ENCODE results near the gene TOX3. TPM values are rescaled to one million over a fixed set of nuclear protein-coding genes. Genes with fewer than 3 reads are reported as not detected.

TOX3 gene
- total RNA-seq, 1 donor from 2014 or later = 54.8 TPM

DNA sequence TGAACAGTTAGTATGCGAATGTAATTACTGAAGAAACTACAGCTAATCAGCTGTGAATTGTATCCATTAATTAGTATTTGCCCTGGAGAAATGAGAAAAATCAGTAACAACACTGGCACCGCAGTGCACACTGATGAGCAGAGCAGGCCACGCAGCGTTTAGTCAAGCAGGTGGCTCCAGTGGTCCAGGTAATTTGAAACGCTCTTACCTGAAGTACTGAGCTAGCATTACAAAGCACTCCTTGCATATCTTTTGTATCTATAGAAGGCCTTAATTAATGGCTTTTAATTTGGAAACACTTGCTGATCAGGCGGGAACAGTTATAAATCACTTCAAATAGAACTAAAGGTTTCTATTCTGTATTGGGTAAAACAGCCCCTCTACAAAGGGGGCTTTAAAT is 76.4 kb downstream of the TOX3 start:
- no peak overlapping the region for H3K4me3 Mint-ChIP-seq (ENCODE audit: unreplicated experiment)
- H3K27me3 Mint-ChIP-seq (ENCODE audit: unreplicated experiment) = no peaks in the 10 kb centered on the region
- no peak for DNase-seq
- peaks cover 16% of the 10 kb centered on the region for H3K4me1 Mint-ChIP-seq (ENCODE audit: low read depth, unreplicated experiment)
- peaks cover 19% of the 10 kb centered on the region for H3K36me3 Mint-ChIP-seq (ENCODE audit: unreplicated experiment)
- TF ChIP-seq, protein P1, sequence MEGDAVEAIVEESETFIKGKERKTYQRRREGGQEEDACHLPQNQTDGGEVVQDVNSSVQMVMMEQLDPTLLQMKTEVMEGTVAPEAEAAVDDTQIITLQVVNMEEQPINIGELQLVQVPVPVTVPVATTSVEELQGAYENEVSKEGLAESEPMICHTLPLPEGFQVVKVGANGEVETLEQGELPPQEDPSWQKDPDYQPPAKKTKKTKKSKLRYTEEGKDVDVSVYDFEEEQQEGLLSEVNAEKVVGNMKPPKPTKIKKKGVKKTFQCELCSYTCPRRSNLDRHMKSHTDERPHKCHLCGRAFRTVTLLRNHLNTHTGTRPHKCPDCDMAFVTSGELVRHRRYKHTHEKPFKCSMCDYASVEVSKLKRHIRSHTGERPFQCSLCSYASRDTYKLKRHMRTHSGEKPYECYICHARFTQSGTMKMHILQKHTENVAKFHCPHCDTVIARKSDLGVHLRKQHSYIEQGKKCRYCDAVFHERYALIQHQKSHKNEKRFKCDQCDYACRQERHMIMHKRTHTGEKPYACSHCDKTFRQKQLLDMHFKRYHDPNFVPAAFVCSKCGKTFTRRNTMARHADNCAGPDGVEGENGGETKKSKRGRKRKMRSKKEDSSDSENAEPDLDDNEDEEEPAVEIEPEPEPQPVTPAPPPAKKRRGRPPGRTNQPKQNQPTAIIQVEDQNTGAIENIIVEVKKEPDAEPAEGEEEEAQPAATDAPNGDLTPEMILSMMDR (IDR thresholded peaks at IDR 0.05; ENCODE audit: partially characterized antibody, unreplicated experiment) = no peak
- H3K9me3 Mint-ChIP-seq (ENCODE audit: unreplicated experiment) = no peaks in the 10 kb centered on the region
- H3K27ac Mint-ChIP-seq (ENCODE audit: unreplicated experiment) = no peak overlapping the region

DNA sequence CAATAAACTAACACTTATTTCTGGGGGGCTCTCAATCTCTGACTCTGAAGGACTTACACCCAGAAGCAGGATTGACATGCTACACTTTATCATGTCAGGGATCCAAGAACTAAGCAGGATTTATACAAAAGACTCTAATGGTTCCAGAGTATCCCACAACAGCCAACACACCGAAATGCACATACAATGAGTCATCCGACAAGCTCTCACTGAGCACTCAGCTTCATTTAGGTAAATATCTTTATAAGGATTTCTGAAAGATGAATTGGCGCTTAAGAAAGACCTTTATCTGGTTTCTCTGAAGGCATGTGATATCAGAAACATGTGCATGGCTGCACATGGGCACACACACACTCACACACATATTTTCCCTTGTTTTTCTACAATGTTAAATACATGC is 77.2 kb downstream of the TOX3 start:
- TF ChIP-seq, protein P1 (IDR thresholded peaks at IDR 0.05; ENCODE audit: partially characterized antibody, unreplicated experiment) = no peak
- no peaks in the 10 kb centered on the region for H3K27me3 Mint-ChIP-seq (ENCODE audit: unreplicated experiment)
- DNase-seq = no peak
- H3K27ac Mint-ChIP-seq (ENCODE audit: unreplicated experiment) = no peak overlapping the region
- no peak overlapping the region for H3K4me3 Mint-ChIP-seq (ENCODE audit: unreplicated experiment)
- H3K9me3 Mint-ChIP-seq (ENCODE audit: unreplicated experiment) = no peaks in the 10 kb centered on the region
- H3K4me1 Mint-ChIP-seq (ENCODE audit: low read depth, unreplicated experiment) = peaks cover 16% of the 10 kb centered on the region
- H3K36me3 Mint-ChIP-seq (ENCODE audit: unreplicated experiment) = peaks cover 15% of the 10 kb centered on the region

DNA sequence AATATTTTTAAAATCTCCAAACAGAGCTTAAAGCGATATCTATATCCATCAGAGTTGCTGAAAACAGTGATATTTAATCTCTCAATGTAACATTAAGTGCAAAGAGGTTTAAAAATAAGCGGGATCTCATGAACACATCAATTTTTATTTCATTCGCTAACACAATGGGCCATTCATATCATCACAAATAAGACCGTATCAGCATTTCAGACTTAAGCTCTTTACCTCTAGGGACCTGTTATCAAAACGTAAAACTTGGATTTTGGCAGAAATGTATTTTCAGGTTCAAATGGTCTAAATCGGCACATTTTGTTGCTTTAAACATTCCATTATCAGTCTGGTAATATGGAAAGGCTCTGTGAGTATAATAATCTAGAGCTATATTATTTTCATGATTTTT is 77.9 kb downstream of the TOX3 start:
- Mint-ChIP-seq H3K27me3 (ENCODE audit: unreplicated experiment) (no peaks in the 10 kb centered on the region), H3K27ac (ENCODE audit: unreplicated experiment) (no peak overlapping the region), H3K9me3 (ENCODE audit: unreplicated experiment) (no peaks in the 10 kb centered on the region), H3K36me3 (ENCODE audit: unreplicated experiment) (peaks cover 11% of the 10 kb centered on the region), H3K4me1 (ENCODE audit: low read depth, unreplicated experiment) (peaks cover 16% of the 10 kb centered on the region), H3K4me3 (ENCODE audit: unreplicated experiment) (no peak overlapping the region)
- DNase-seq = no peak
- TF ChIP-seq, protein P1 (IDR thresholded peaks at IDR 0.05; ENCODE audit: partially characterized antibody, unreplicated experiment) = no peak

DNA sequence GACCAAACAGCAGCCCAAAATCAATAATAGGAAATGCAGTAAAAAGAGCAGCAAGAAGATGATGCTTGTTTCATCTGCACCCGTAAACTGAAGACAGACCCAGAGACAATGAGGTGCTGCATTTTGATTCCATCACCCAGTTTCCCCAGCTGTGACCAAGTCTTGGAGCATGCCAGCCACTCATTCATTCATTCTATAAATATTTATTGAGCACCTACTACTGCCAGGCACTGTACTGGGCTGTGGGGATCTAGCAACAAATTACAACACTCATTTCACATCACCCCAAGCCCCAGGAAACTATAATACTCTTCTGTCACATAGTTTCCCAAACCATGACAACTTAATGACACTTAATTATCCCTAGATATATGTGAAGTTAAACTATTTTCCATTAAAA is 79.2 kb downstream of the TOX3 start:
- no peaks in the 10 kb centered on the region for H3K9me3 Mint-ChIP-seq (ENCODE audit: unreplicated experiment)
- H3K4me1 Mint-ChIP-seq (ENCODE audit: low read depth, unreplicated experiment) = peaks cover 17% of the 10 kb centered on the region
- no peak overlapping the region for H3K4me3 Mint-ChIP-seq (ENCODE audit: unreplicated experiment)
- peak overlapping the region; percentile 13 for H3K27ac Mint-ChIP-seq (ENCODE audit: unreplicated experiment)
- H3K27me3 Mint-ChIP-seq (ENCODE audit: unreplicated experiment) = peaks cover 2% of the 10 kb centered on the region
- DNase-seq = no peak
- H3K36me3 Mint-ChIP-seq (ENCODE audit: unreplicated experiment) = peaks cover 4% of the 10 kb centered on the region
- TF ChIP-seq, protein P1 (IDR thresholded peaks at IDR 0.05; ENCODE audit: partially characterized antibody, unreplicated experiment) = no peak

DNA sequence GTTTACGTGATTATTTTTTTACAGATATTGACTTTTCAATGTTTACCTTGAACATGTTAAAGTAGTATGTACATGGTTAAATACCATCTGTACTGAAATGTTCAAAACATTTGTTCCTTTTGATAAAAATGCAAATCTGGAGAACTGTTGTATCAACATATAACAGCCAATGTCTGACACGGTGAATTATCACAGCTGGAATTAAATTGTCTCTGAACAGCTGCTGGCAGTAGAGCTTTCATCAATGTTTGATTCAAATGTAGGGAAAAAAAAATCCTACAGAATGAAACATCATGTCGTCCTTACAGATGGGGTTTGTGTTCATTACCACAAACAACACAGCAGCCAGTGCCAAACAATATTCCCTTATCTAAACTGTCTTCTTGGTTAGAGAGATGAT is 79.9 kb downstream of the TOX3 start:
- Mint-ChIP-seq H3K36me3 (ENCODE audit: unreplicated experiment) (peaks cover 4% of the 10 kb centered on the region), H3K4me1 (ENCODE audit: low read depth, unreplicated experiment) (peaks cover 23% of the 10 kb centered on the region), H3K27me3 (ENCODE audit: unreplicated experiment) (peaks cover 2% of the 10 kb centered on the region), H3K4me3 (ENCODE audit: unreplicated experiment) (no peak overlapping the region), H3K9me3 (ENCODE audit: unreplicated experiment) (no peaks in the 10 kb centered on the region), H3K27ac (ENCODE audit: unreplicated experiment) (no peak overlapping the region)
- TF ChIP-seq, protein P1 (IDR thresholded peaks at IDR 0.05; ENCODE audit: partially characterized antibody, unreplicated experiment) = no peak
- no peak for DNase-seq
